Measurements from ENCODE around the gene RCBTB2.
"Not testable (repeated sequence)": the region's sequence is repeated elsewhere in the genome, so short reads cannot be mapped to it uniquely, and the experiment has no call there.

RCBTB2 gene

DNA sequence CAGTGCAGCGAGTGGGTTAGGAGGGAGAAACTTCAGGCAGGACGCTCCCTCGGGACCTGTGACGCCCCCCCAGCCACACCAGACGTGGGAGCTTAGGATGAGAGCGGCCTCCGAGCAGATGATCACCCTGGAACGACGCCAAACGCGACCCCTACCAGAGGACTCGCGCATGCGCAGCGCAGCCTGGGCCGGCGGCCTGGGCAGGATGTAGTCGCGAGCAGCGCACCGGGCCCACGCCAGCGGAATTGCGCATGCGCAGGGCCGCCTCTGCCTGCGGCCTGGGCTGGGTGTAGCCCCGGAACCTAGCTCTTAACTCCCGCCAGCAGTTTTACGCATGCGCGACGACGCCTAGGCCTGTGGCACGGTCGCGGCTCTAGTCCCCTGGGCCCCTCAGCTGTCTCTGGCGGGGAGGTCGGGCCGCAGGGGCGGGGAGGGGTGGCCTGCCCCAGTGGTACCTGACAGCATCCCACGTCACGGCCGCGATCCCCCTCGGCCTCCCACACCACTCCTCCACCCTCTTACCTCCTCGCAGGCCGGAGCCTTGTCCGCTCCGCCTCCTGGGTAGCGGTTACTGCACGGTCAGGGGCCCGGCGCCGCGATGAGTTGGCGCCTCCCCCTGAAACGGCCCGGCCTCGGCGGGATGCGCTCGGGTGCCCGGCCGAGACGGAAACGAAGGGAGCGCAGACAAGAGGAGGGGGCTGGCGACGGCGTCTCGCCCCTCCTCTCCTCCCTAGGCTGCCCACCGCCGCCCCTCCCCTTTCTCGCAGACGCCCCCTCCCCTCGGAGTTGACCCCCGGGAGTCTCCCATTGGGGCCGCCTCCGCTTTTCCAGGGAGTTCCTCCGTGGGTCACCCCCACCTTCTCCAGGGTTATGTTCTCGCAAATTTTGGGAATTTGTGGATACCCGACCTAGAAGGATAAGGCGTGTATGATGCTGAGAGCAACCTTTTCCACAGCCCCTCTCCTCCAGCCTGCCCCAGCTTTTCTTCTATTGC lies at the start of gene RCBTB2:
Gene RCBTB2 (minus strand): TSS at position 575 of the 994 bp plus-strand sequence. CDS start 11,141 bp downstream, outside the sequence.
- TF ChIP-seq, protein P1, sequence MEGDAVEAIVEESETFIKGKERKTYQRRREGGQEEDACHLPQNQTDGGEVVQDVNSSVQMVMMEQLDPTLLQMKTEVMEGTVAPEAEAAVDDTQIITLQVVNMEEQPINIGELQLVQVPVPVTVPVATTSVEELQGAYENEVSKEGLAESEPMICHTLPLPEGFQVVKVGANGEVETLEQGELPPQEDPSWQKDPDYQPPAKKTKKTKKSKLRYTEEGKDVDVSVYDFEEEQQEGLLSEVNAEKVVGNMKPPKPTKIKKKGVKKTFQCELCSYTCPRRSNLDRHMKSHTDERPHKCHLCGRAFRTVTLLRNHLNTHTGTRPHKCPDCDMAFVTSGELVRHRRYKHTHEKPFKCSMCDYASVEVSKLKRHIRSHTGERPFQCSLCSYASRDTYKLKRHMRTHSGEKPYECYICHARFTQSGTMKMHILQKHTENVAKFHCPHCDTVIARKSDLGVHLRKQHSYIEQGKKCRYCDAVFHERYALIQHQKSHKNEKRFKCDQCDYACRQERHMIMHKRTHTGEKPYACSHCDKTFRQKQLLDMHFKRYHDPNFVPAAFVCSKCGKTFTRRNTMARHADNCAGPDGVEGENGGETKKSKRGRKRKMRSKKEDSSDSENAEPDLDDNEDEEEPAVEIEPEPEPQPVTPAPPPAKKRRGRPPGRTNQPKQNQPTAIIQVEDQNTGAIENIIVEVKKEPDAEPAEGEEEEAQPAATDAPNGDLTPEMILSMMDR (IDR thresholded peaks at IDR 0.05; ENCODE audit: unreplicated experiment in 3 of 3) = no peak
- peak within 1 kb of the TSS; percentile 98 to 99 (median 99) for H3K27ac Mint-ChIP-seq
- H3K4me1 Mint-ChIP-seq = peaks cover 25% of the 10 kb centered on the region
- H3K27me3 Mint-ChIP-seq (ENCODE audit: low read depth) = no peaks in the 10 kb centered on the region
- peak within 1 kb of the TSS; percentile 92 to 98 (median 94) for H3K4me3 Mint-ChIP-seq
- H3K9me3 Mint-ChIP-seq = no peaks in the 10 kb centered on the region
- H3K36me3 Mint-ChIP-seq (ENCODE audit: low read depth) = no peaks in the 10 kb centered on the region

DNA sequence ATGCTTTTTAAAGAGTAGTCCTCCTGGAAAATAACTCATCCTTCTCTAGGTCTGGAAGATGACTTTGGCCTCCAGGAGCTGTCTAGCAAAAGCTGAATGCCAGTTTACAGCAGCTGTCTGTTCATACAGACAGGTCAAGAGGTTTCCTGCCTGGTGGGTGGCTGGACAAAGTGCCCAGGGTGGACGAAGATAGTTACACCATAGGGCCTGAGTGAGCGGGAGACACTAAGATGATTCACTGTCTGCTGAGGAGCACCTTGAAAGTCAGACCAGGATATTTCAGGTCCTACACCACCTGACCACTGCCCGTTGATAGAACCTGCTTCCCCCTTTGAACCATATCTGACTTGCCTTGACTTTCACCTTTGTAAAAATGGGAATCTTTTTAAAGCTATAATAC lies 49.2 kb upstream of the RCBTB2 start:
- Mint-ChIP-seq H3K9me3 (no peaks in the 10 kb centered on the region), H3K4me3 (no peak overlapping the region), H3K27ac (no peak overlapping the region), H3K4me1 (peaks cover 25% of the 10 kb centered on the region), H3K27me3 (ENCODE audit: low read depth) (no peaks in the 10 kb centered on the region), H3K36me3 (ENCODE audit: low read depth) (no peaks in the 10 kb centered on the region)
- TF ChIP-seq, protein P1 (IDR thresholded peaks at IDR 0.05; ENCODE audit: unreplicated experiment in 3 of 3) = no peak

DNA sequence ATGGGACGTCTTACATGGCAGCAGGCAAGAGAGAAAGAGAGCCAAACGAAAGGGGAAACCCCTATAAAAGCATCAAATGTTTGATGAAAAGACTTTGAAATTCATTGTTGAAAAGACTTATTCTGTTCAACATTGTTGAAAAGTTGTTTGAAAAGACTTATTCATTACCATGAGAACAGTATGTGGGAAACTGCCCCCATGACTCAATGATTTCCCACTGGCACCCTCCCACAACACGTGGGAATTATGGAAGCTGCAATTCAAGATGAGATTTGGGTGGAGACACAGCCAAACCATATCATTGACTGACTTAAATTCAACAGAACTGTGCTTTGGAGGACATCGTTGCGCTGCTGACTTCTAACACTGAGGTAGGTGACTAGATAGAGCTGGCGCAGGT lies 48.0 kb upstream of the RCBTB2 start:
- no peaks in the 10 kb centered on the region for H3K36me3 Mint-ChIP-seq (ENCODE audit: low read depth)
- no peak overlapping the region for H3K4me3 Mint-ChIP-seq
- TF ChIP-seq, protein P1 (IDR thresholded peaks at IDR 0.05; ENCODE audit: unreplicated experiment in 3 of 3) = no peak
- H3K27ac Mint-ChIP-seq = peak overlapping the region in 2 of 3 experiments; percentile 34 to 40
- peaks cover 14% of the 10 kb centered on the region for H3K4me1 Mint-ChIP-seq
- no peaks in the 10 kb centered on the region for H3K9me3 Mint-ChIP-seq
- H3K27me3 Mint-ChIP-seq (ENCODE audit: low read depth) = no peaks in the 10 kb centered on the region

DNA sequence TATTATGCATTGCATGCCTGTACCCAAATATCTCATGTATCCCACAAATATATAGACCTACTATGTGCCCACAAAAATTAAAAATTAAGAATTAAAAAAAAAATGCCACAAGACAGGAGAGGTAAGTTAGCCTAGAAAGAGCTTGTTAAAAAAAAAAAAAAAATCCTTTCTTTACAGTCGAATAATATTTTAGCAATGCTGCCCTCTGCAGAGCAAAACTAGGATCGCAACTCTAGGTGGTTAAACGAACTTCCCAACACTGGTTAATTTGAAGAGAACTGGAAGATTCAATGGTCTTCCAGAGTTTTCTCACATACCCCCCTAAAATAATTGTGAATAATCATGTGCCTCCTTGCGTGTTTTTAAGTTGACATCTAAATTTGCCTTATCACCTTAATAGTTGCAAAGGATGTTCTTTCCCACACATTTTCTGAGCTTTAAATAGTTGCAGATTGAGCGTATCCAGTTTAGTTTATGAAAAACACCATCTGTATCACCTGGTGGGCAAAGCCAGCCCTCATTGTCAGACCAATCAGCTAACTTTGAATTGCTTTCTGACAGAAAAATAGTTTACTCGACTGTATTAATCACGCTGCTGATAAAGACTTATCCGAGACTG lies 47.4 kb upstream of the RCBTB2 start:
- Mint-ChIP-seq H3K27me3 (ENCODE audit: low read depth) (no peaks in the 10 kb centered on the region), H3K27ac (peak overlapping the region in 2 of 3 experiments; percentile 40 to 69), H3K36me3 (ENCODE audit: low read depth) (no peaks in the 10 kb centered on the region), H3K9me3 (no peaks in the 10 kb centered on the region), H3K4me1 (peaks cover 8% of the 10 kb centered on the region), H3K4me3 (no peak overlapping the region)
- TF ChIP-seq, protein P1 (IDR thresholded peaks at IDR 0.05; ENCODE audit: unreplicated experiment in 3 of 3) = peak; percentile 76 to 81 (median 77)

DNA sequence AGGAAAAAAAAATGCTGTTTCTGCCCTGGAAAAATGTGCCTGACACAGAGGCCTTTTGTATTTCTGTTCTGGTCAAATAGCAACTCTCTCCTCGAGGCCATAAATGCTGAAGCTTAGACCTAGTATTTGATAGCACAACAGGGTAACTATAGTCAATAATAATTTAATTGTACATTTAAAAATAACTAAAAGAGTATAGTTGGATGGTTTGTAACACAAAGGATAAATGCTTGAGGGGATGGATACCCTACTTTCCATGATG lies 47.0 kb upstream of the RCBTB2 start:
- not testable (repeated sequence) for H3K27ac Mint-ChIP-seq; H3K27me3 Mint-ChIP-seq (ENCODE audit: low read depth); H3K4me3 Mint-ChIP-seq; H3K36me3 Mint-ChIP-seq (ENCODE audit: low read depth); H3K4me1 Mint-ChIP-seq; H3K9me3 Mint-ChIP-seq

DNA sequence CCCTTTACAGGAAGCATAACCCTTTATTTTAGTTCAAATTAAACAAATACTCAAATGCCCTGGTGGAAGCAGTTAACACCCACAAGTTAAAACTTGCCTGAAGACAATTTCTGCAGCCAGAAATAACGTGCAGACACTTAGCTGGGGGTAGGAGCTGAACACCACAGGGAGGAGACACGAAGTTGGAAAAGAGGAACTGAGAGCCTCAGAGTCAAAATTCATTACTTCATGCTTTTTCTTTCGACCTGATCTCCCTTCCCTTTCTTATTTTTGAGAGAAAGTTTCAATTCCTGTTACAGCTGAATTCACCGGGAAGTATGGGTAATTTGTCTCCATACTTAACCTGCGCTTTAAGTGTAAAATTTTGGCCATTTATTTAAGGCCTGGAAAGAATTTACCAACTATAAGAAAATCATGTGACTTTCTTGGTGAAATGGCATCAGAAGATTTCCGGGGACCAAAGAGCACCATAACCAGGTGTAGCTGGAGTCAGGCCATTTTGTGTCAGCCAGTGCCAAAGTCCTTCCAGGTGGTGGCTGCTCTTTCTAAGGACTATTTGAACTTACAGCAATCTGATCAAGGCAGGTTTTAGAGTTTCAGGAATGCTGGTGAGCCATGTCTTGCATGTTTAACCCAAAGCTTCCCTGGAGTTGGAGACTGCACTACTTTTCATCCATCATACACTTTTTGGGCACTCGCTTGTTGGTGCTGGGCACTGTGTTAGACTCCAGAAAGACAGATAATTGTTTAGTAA lies 46.5 kb upstream of the RCBTB2 start:
- Mint-ChIP-seq H3K27me3 (ENCODE audit: low read depth) (no peaks in the 10 kb centered on the region), H3K27ac (peak overlapping the region in 1 of 3 experiments; percentile 28), H3K4me1 (peaks cover 3% of the 10 kb centered on the region), H3K4me3 (no peak overlapping the region), H3K36me3 (ENCODE audit: low read depth) (no peaks in the 10 kb centered on the region), H3K9me3 (no peaks in the 10 kb centered on the region)
- TF ChIP-seq, protein P1 (IDR thresholded peaks at IDR 0.05; ENCODE audit: unreplicated experiment in 3 of 3) = no peak

All from nephron (organoid).